Keratinocyte (primary cell): Measurements from ENCODE around the gene NDOR1. TPM values are rescaled to one million over a fixed set of nuclear protein-coding genes. Genes with fewer than 3 reads are reported as not detected.

Experiments used
- DNase-seq: peaks from one replicate; pipeline ENCODE4 v3.0.0-alpha.2; 2011; ENCODE audit warnings: low read depth, missing footprints, low spot score
- FAIRE-seq: peaks from 2 replicates; lab custom pipeline; 2011; peaks lifted over from hg19 to GRCh38; lab: Jason Lieb, UNC
- H2AFZ ChIP-seq: 2 replicates; pipeline ENCODE4 v1.6.0; 2012; ENCODE audit warnings: low read length, control low read depth, inconsistent platforms; ENCODE audit not compliant: control insufficient read depth
- H3K27ac ChIP-seq: 2 replicates; pipeline ENCODE4 v1.5.1; 2011; ENCODE audit warnings: low read length; ENCODE audit not compliant: control insufficient read depth, insufficient read depth
- H3K27me3 ChIP-seq: 3 replicates; pipeline ENCODE4 v1.6.0; 2011; ENCODE audit warnings: low read length; ENCODE audit not compliant: control insufficient read depth, insufficient read depth; ENCODE audit errors: extremely low read depth
- H3K36me3 ChIP-seq, 2 experiments: 2 replicates in 1 of 2; 3 replicates in 1 of 2; pipeline ENCODE4 v1.5.1; 2011; ENCODE audit warnings: low read length in 2 of 2, mild to moderate bottlenecking in 1 of 2; ENCODE audit not compliant: control insufficient read depth in 2 of 2, insufficient read depth in 2 of 2; ENCODE audit errors: extremely low read depth in 1 of 2
- H3K4me1 ChIP-seq: 3 replicates; pipeline ENCODE4 v1.5.1; 2011; ENCODE audit warnings: low read length; ENCODE audit not compliant: control insufficient read depth, insufficient read depth; ENCODE audit errors: extremely low read depth
- H3K4me2 ChIP-seq: 3 replicates; pipeline ENCODE4 v1.6.0; 2011; ENCODE audit warnings: low read depth, low read length; ENCODE audit not compliant: control insufficient read depth, insufficient read depth; ENCODE audit errors: extremely low read depth
- H3K4me3 ChIP-seq, 3 experiments: fragments of 200-600 bp in 1 of 3; sonication (generic) in 1 of 3; 2 replicates in 2 of 3; 3 replicates in 1 of 3; pipeline ENCODE4 v1.5.1; 2011 to 2016; ENCODE audit warnings: low read length in 3 of 3, mild to moderate bottlenecking in 3 of 3, control low read depth in 2 of 3, inconsistent platforms in 1 of 3, low read depth in 1 of 3, mixed read lengths in 1 of 3, mixed run types in 1 of 3, moderate library complexity in 1 of 3; ENCODE audit not compliant: control insufficient read depth in 2 of 3, insufficient read depth in 2 of 3; ENCODE audit errors: extremely low read depth in 1 of 3
- H3K79me2 ChIP-seq: 2 replicates; pipeline ENCODE4 v1.6.0; 2012; ENCODE audit warnings: low read length; ENCODE audit not compliant: control insufficient read depth, insufficient read depth
- H3K9ac ChIP-seq: 3 replicates; pipeline ENCODE4 v1.6.0; 2011; ENCODE audit warnings: low read length; ENCODE audit not compliant: control insufficient read depth, insufficient read depth; ENCODE audit errors: extremely low read depth
- H3K9me1 ChIP-seq: 3 replicates; pipeline ENCODE4 v1.6.0; 2011; ENCODE audit warnings: low read length; ENCODE audit not compliant: control insufficient read depth, insufficient read depth; ENCODE audit errors: extremely low read depth
- H3K9me3 ChIP-seq: 2 replicates; pipeline ENCODE4 v1.5.1; 2012; ENCODE audit warnings: low read depth, low read length; ENCODE audit not compliant: control insufficient read depth
- H4K20me1 ChIP-seq: 3 replicates; pipeline ENCODE4 v1.6.0; 2011; ENCODE audit warnings: low read length; ENCODE audit not compliant: control insufficient read depth, insufficient read depth; ENCODE audit errors: extremely low read depth
- CTCF ChIP-seq, 3 experiments: IDR thresholded peaks in 1 of 3; conservative IDR thresholded peaks in 1 of 3; optimal IDR thresholded peaks in 1 of 3; 2 replicates in 2 of 3; 3 replicates in 1 of 3; pipeline versions ENCODE3 to v1.5.1; 2011; ENCODE audit warnings: low read length in 3 of 3, mild to moderate bottlenecking in 3 of 3, moderate library complexity in 2 of 3, control low read depth in 1 of 3, inconsistent platforms in 1 of 3; ENCODE audit not compliant: insufficient read depth in 2 of 3; ENCODE audit errors: extremely low read depth in 1 of 3
- EZH2 ChIP-seq: IDR thresholded peaks from one replicate; pipeline ENCODE4 v1.6.1; 2012; ENCODE audit warnings: inconsistent platforms, mild to moderate bottlenecking, low read length, moderate library complexity
- dilution Hi-C: fragments of 300-500 bp; cut with MboI; formaldehyde crosslinking; loops from one replicate; pipeline ENCODE4 v1.7.0; 2020; ENCODE audit warnings: low sequenced_read_pairs; ENCODE audit not compliant: extremely low pct_ligation_motif_present
- polyA plus RNA-seq, 5 experiments: library from polyadenylated mRNA; depleted of rRNA in 3 of 5; stranded (reverse) in 3 of 5; stranded (forward) in 1 of 5; unstranded in 1 of 5; fragments of >200 nt; gene quantifications; 1 replicate in 1 of 5; 2 replicates in 3 of 5; 3 replicates in 1 of 5; pipeline versions ENCODE4 v1.2.1 to v1.2.3, GENCODE V29; 2011 to 2012; ENCODE audit warnings: missing spikeins in 2 of 5, low read depth in 1 of 5, low replicate concordance in 1 of 5

NDOR1 gene
- polyA plus RNA-seq, 1 donor (not counting 4 experiments of a cell fraction or from before 2014, with no cell fraction given), result 3.9 TPM

- H3K9me1 ChIP-seq, result peaks cover 3% of the 10 kb centered on the region
- peaks cover 31% of the 10 kb centered on the region for H3K79me2 ChIP-seq
- peaks cover 30% of the 10 kb centered on the region for H3K4me1 ChIP-seq
- H3K27me3 ChIP-seq, result no peaks in the 10 kb centered on the region
- H3K9me3 ChIP-seq, result no peaks in the 10 kb centered on the region
- FAIRE-seq, result peak; percentile 48
- no peak for DNase-seq
- TF ChIP-seq CTCF (optimal IDR thresholded peaks at IDR 0.05 in 1 of 3, IDR thresholded peaks at IDR 0.05 in 1 of 3, conservative IDR thresholded peaks at IDR 0.05 in 1 of 3; ENCODE audit: extremely low read depth in 1 of 3, insufficient read depth in 2 of 3, low read length in 3 of 3) (no peak), EZH2 (no peak)
- H3K27ac ChIP-seq, result no peak overlapping the region
- H3K4me2 ChIP-seq, result peak overlapping the region; percentile 84
- dilution Hi-C loops, result no loop called here
- peak overlapping the region in 2 of 3 experiments; percentile 18 to 26 for H3K4me3 ChIP-seq
- H4K20me1 ChIP-seq, result peaks cover 28% of the 10 kb centered on the region
- peaks cover 11 to 20% of the 10 kb centered on the region in 2 experiments for H3K36me3 ChIP-seq
- H2AFZ ChIP-seq, result no peak overlapping the region
- peak overlapping the region; percentile 39 for H3K9ac ChIP-seq
These were observed 38.4 kb downstream of the NDOR1 start for GRCh38 chr9:137243626-137244485.

GRCh38 chr9:137244486-137245449, 39.3 kb downstream of the NDOR1 start:
- no peaks in the 10 kb centered on the region for H3K9me3 ChIP-seq
- no peak for DNase-seq
- peaks cover 28% of the 10 kb centered on the region for H3K79me2 ChIP-seq
- TF ChIP-seq CTCF (optimal IDR thresholded peaks at IDR 0.05 in 1 of 3, IDR thresholded peaks at IDR 0.05 in 1 of 3, conservative IDR thresholded peaks at IDR 0.05 in 1 of 3; ENCODE audit: extremely low read depth in 1 of 3, insufficient read depth in 2 of 3, low read length in 3 of 3), result peak in 1 of 3 experiments; percentile 16
- no peak for TF ChIP-seq EZH2
- peaks cover 11 to 20% of the 10 kb centered on the region in 2 experiments for H3K36me3 ChIP-seq
- peaks cover 30% of the 10 kb centered on the region for H3K4me1 ChIP-seq
- H3K4me2 ChIP-seq, result peak overlapping the region; percentile 84
- dilution Hi-C loops, result no loop called here
- H3K9ac ChIP-seq, result peak overlapping the region; percentile 26
- peak overlapping the region in 1 of 3 experiments; percentile 18 for H3K4me3 ChIP-seq
- H3K27me3 ChIP-seq, result no peaks in the 10 kb centered on the region
- H3K9me1 ChIP-seq, result peaks cover 3% of the 10 kb centered on the region
- H4K20me1 ChIP-seq, result peaks cover 28% of the 10 kb centered on the region
- no peak overlapping the region for H3K27ac ChIP-seq
- no peak overlapping the region for H2AFZ ChIP-seq
- FAIRE-seq, result no peak
